Stimulated activated effector memory CD8-positive, alpha-beta T cell treated with anti-CD3 and anti-CD28 coated beads, Interleukin-12 subunit alpha, Interleukin-12 subunit beta, amount 100 ng/mL, for 72 hours (primary cell): ENCODE measurements around the gene HELZ2.
"Not testable (repeated sequence)": the region's sequence is repeated elsewhere in the genome, so short reads cannot be mapped to it uniquely, and the experiment has no call there.

Source experiments
- ATAC-seq: fragments of 150-1000 bp; cut with Tn5 transposase; 2 replicates; pipeline ENCODE4 v1.10.0; 2021
- DNase-seq, 2 donors: peaks; one replicate each; pipeline ENCODE4 v3.0.0; 2021 to 2022; ENCODE audit warnings: low spot score in 2 of 2
- H3K27ac Mint-ChIP-seq: one replicate; pipeline ENCODE4 v1.8.0; 2022; ENCODE audit warnings: mild to moderate bottlenecking, mixed read lengths
- H3K36me3 Mint-ChIP-seq: one replicate; pipeline ENCODE4 v1.8.0; 2022; ENCODE audit warnings: mild to moderate bottlenecking, mixed read lengths
- H3K4me1 Mint-ChIP-seq: one replicate; pipeline ENCODE4 v1.8.0; 2022; ENCODE audit warnings: mixed read lengths
- H3K4me3 Mint-ChIP-seq: one replicate; pipeline ENCODE4 v1.8.0; 2022; ENCODE audit warnings: mild to moderate bottlenecking, mixed read lengths
- H3K9me3 Mint-ChIP-seq: one replicate; pipeline ENCODE4 v1.8.0; 2022; ENCODE audit warnings: mixed read lengths

The HELZ2 gene

DNA sequence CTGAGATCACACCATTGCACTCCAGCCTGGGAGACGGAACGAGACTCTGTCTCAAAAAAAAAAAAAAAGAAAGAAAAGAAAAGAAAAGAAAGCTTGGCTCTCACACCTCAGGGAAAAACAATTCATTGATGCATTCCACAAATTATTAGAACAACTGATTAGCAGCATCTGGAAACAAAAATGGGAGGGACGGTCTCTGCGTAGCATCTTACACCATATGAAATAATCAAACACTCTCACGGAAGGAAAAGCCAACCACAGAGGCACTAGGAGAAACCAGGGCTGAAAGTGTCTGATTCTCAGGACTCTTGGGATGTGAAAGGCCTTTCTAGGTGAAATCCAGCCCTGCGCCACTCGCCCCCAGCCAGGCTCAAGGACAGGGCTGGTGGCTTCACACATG, 2.3 kb upstream of the HELZ2 start:
- no peak for DNase-seq
- Mint-ChIP-seq H3K36me3 (no peaks in the 10 kb centered on the region), H3K9me3 (no peaks in the 10 kb centered on the region), H3K4me1 (peaks cover 5% of the 10 kb centered on the region), H3K4me3 (no peak overlapping the region), H3K27ac (no peak overlapping the region)
- ATAC-seq: no peak

DNA sequence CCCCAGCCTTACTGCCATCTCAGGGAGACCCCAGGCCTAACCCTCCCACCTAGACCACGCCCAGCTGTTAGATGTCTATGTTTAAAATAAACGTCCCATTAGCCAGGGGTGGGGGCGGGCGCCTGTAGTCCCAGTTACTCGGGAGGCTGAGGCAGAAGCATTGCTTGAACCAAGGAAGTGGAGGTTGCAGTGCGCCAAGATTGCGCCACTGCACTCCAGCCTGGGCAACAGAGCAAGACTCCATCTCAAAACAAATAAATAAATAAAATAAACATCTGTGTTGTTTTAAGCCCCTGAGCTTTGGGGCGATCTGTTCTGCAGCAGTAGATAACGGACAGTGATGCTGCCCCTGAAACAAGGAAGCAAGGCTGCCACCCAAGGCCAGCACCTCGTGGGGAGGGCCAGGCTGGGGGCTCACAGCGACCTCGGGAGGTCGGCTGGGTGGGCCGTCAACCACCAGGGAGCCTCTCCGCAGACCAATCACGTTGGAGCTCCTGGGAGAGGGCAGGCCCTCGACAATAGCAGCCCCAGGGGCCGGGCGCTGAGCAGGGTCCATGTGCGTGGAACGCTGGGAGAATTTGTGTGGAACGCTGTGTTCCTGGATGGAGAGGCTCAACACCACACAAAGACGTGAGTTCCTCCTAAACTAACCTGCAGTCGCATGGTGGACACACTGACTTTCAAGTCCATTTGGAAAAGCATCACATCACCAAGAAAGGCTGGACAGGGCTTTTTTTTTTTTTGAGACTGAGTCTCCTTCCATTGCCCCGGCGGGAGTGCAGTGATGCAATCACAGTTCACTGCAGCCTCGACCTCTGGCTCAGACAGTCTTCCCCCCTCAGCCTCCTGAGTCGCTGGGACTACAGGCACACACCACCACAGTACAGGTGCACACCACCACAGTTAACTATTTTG, 1.0 kb upstream of the HELZ2 start:
- Mint-ChIP-seq H3K4me1 (no peaks in the 10 kb centered on the region), H3K9me3 (no peaks in the 10 kb centered on the region), H3K4me3 (peak overlapping the region; percentile 72), H3K27ac (peak overlapping the region; percentile 88), H3K36me3 (no peaks in the 10 kb centered on the region)
- no peak for DNase-seq
- ATAC-seq: no peak

DNA sequence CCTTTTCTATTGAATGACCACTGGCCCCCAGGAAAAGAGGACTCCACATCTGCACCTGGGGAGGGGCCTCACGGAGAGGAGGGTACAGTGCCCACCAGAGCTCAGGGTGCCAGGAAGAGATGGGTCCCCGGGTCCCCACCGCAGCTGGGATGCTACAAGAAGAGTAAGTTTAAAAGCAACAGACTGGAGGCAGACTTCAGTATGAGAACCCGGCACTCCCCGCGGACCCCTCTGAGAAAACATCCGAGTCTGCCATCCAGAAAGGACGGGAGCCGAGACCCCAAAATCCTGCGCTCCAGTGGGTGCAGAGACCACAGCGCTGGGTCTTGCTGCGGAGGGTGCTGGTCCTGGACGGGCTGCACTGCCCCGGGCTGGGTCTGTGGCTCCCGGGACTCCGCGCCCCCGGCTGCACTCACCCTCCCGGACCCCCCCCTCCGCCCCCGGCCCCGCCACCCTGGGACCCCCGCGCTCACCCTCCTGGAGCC, 350 bp downstream of the HELZ2 start:
- no peaks in the 10 kb centered on the region for H3K36me3 Mint-ChIP-seq
- H3K27ac Mint-ChIP-seq: peak overlapping the region; percentile 88
- DNase-seq: no peak
- ATAC-seq: peak; percentile 22
- peak overlapping the region; percentile 72 for H3K4me3 Mint-ChIP-seq
- H3K9me3 Mint-ChIP-seq: no peaks in the 10 kb centered on the region
- H3K4me1 Mint-ChIP-seq: peaks cover 8% of the 10 kb centered on the region

DNA sequence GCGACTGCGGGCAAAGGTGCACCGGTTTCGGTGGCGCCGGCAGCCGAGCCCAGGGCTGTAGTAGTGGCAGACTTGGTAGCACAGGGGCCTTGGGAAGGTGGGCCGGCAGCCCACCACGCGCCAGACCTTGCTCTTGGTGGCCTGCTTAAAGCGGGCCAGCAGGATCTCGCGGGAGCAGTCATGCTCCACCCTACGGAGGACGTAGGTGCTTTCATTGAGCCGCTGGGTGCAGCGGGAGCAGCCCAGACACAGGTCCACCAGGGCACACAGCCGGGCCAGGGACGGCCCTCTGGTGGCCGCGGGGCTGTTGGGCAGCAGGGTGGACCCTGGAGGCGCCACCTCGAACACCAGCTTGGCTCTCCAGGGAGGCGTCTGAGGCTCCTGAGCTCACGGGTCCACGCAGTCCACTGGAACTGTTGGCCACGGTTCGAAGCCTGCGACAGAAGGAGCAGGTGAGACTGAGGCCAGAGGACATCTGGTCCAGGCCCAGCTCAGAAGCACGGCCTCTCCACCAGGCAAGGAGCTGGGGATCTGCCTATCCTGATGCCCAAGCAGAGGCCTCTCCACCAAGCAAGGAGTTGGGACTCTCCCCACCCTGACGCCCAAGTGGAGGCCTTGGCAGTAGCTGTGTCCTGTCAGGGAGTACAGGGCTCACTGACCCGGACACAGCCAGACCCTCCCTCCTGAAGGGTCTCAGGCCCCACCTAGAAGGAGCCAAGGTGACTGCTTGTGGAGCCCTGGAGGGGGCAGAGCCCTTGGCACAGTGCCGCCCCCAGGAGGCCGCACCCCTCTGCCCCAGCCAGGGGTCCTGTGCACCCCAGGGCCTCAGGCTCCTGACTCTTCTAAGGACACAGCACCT, 1.0 kb downstream of the HELZ2 start:
- no peak for DNase-seq
- H3K4me1 Mint-ChIP-seq: peaks cover 14% of the 10 kb centered on the region
- peak overlapping the region; percentile 88 for H3K27ac Mint-ChIP-seq
- no peaks in the 10 kb centered on the region for H3K9me3 Mint-ChIP-seq
- ATAC-seq: no peak
- peak overlapping the region; percentile 72 for H3K4me3 Mint-ChIP-seq
- H3K36me3 Mint-ChIP-seq: peaks cover under 1% of the 10 kb centered on the region

DNA sequence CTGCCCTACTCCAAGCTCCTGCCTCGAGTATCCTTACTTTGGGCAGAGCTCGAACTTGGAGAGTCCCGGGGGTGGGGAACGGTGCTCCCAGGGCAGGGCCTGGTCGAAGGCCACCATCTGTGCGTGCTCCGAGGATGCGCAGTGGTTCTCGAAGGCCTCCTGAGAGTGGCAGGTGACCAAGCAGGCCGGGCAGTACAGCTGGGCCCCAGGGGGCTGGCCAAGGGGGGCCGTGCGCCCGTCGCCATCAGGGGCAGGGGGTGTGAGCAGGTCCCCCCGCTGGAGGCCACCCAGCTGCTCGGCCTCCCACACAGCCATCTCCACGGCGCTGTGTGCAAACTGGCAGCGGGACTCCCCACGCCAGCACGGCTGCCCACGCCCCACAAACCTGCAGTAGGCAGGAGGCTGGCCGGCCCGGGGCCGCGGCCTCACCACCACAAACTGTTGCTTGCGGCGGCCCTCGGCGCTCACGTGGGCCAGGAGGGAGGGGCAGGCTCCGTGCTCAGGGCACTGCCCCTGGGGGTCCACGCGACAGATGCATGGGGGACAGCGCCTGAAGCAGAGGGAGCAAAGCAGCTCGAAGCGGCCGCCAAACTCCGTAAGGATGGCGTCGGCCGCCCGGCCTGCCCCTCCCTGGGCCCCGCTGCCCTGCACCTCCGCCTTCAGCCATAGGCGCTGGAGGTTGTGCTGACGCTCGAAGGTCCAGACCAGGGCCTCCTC, 1.8 kb downstream of the HELZ2 start:
- DNase-seq (no peak), ATAC-seq (no peak)
- Mint-ChIP-seq H3K36me3 (peaks cover 7% of the 10 kb centered on the region), H3K4me3 (no peak overlapping the region), H3K9me3 (no peaks in the 10 kb centered on the region), H3K27ac (no peak overlapping the region), H3K4me1 (peaks cover 22% of the 10 kb centered on the region)

DNA sequence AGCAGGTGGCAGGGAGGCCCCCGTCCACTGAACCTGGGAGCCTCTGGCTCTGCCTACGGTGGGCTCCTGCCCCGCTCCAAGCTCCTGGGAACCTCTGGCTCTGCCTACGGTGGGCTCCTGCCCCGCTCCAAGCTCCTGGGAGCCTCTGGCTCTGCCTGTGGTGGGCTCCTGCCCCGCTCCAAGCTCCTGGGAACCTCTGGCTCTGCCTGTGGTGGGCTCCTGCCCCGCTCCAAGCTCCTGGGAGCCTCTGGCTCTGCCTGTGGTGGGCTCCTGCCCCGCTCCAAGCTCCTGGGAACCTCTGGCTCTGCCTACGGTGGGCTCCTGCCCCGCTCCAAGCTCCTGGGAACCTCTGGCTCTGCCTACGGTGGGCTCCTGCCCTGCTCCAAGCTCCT, 3.0 kb downstream of the HELZ2 start:
- H3K4me1 Mint-ChIP-seq: peaks cover 25% of the 10 kb centered on the region
- H3K27ac Mint-ChIP-seq, DNase-seq, H3K9me3 Mint-ChIP-seq, ATAC-seq, H3K36me3 Mint-ChIP-seq, H3K4me3 Mint-ChIP-seq: not testable (repeated sequence)

DNA sequence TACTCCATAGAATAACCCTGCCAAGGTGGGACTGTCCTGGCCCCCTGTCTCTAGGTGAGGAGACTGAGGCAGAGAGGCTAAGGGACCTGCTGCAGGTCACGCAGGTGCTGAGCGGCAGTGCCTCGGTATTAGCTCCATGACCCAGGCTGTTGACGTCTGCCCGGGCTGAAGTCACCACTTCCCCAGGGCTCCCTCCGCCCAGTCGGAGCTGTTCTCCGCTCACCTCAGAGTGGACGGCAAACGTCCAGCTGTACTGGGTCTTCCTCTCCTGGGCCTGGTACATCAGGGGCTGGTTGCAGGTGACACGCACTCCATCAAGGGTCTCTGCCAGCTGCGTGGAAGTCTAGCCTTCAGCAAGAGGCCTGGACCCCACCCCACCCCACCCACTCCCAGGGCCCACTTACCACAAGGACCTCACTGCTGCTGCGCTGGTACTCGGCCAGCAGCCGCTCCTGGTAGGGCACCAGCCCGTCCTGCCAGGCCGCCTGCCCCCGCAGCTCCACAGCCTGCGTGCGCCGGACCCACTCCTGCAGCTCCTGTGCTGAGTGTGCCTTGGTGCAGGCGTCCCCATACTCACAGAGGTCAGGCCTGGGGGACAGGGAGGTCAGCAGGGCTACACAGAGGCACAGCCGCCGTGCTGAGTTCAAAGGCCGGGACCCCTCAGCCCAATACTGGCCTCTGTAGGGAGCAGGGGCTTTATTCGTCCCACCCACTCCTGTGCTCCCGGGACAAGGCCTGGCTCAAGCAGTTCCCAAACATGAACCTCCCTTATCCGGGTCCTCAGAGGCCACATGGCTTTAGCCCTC, 3.6 kb downstream of the HELZ2 start:
- Mint-ChIP-seq H3K4me1 (peaks cover 25% of the 10 kb centered on the region), H3K27ac (no peak overlapping the region), H3K36me3 (peaks cover 11% of the 10 kb centered on the region), H3K4me3 (no peak overlapping the region), H3K9me3 (no peaks in the 10 kb centered on the region)
- no peak for ATAC-seq
- DNase-seq: no peak

DNA sequence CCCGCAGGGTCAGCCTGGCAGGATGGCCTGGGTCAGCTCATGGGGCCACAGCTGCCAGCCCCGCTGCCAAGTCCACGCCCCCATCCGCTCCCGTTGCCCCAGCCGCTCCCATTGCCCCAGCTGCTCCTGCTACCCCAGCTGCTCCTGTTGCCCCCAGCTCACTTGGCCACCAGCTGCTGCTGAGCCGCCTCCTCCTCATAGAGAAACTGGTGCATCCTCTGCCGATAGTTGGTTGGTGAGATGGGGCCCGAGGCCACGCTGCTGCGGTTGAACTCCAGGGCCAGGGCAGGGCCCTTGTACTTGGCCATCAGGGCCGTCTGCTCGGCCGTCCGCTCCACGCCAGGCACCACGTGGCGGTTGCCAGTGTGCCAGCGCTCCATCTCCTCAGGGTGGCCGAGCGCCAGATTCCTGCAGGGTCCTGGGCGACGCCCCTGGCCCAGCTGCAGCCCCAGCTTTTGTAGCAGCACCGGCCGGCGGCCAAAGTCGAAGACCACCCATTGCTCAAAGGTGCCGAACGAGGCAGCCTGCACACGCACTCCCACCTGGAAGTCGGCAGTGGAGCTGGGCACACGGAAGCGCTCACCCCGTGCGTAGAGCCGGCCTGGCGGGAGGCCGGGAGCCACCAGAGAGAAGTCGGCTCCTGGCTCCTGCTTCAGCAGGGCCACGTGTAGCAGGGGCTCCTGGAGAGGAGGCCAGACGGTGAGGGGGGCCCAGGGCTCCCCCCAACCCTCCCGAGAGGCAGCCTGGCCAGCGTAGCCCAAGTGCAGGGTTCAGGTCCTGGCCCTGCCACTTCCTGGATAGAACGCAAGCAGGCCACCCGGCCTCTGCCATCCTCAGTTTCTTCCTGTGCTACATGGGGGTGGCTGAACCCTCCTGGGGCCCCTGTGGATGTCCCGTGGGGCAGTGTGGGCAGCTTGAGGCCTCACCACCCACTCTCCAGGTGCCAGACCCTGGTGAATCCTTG, 4.8 kb downstream of the HELZ2 start:
- ATAC-seq: no peak
- Mint-ChIP-seq H3K4me3 (peak overlapping the region; percentile 73), H3K36me3 (peaks cover 13% of the 10 kb centered on the region), H3K9me3 (no peaks in the 10 kb centered on the region), H3K27ac (no peak overlapping the region), H3K4me1 (peaks cover 25% of the 10 kb centered on the region)
- no peak for DNase-seq

DNA sequence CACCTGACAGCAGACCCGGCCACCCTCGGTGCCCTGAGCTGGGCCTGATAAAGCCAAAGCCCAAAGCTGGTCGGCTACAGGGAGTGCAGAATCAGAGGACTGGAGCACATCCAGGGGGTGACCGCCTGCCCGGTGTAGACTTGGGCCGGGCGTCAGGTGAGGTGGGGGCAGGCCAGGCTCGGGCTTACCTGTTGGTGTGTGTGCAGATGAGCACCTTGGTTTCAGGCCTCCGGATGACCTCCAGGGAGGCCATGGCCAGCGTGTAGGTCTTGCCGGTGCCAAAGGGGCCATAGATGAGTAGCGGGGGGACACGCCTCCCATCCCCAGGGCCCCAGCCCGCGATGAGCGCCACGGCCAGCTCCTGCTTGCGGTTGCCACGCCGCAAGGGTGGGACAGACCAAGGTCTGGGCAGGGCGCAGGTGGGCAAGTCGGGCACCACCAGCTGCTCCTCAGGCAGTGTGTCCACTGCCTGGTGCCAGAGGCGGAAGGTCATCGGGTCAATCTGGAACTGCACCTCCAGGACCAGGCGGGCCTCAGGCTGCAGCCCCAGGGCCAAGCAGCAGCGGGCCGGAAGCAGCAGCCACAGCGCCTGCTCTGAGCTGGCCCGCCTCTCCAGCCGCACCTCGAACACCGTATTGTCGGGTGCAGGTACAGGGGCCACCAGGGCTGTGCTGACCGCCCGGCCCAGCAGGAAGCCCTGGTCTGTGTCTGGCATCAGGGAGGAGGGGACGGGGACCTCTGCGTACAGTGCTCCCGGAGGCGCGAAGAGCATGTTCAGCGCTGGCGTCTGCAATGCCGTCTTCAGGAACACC, 5.7 kb downstream of the HELZ2 start:
- Mint-ChIP-seq H3K36me3 (peaks cover 13% of the 10 kb centered on the region), H3K27ac (peak overlapping the region; percentile 74), H3K4me1 (peaks cover 25% of the 10 kb centered on the region), H3K9me3 (no peaks in the 10 kb centered on the region), H3K4me3 (peak overlapping the region; percentile 73)
- DNase-seq: no peak
- peak; percentile 22 for ATAC-seq

DNA sequence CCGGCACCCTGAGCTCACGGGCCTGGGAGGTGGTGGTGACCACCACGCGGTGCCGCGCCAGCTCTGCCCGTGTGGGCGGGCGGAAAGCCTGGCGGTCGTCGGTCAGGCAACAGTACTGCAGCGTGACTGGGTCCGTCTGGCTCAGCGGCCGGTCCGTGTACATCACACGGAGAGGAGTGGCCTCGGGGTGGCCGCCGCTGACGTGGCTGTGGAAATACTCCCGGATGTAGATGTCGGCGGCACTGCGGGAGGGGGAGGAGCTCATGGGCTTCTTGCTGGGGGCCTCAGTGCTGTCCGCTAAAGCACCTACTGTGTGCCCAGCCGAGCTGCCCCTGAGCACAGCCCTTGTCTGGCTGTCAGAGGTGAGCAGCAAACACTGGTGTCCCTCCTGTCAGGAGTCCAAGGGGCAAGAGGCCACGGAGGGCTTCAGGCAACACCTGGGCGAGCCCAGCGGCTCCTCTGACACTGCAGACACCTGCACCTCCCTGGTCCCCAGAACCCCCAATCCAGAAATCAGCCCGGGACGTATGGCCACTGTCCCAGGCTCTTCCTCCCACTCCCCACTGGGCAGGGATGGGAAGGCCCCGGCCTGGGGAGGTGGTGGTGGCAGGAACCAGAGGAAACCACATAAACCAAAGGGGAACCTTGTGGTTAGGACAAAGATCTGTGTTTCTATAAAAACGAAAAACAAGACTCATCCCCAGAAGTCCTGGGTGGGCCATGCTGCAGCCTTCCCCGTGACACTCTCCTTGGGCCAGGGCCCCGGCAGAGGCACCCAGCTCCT, 6.5 kb downstream of the HELZ2 start:
- no peaks in the 10 kb centered on the region for H3K9me3 Mint-ChIP-seq
- H3K4me1 Mint-ChIP-seq: peaks cover 25% of the 10 kb centered on the region
- H3K27ac Mint-ChIP-seq: peak overlapping the region; percentile 74
- peaks cover 13% of the 10 kb centered on the region for H3K36me3 Mint-ChIP-seq
- DNase-seq: peak; percentile 53 to 85
- peak overlapping the region; percentile 73 for H3K4me3 Mint-ChIP-seq
- ATAC-seq: peak; percentile 82

DNA sequence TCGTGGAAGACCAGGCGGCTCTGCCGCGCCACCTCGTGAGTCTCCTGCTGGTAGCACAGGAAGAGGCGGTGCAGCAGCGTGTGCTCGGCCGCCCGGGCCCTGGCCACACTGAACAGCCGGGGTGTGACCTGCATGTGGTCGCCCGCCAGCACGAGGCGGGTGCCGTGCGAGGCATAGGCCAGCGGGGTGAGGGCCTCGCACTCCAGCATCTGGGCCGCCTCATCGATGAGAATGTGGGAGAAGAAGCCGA, 7.0 kb downstream of the HELZ2 start:
- Mint-ChIP-seq H3K4me3 (peak overlapping the region; percentile 73), H3K4me1 (peaks cover 25% of the 10 kb centered on the region), H3K27ac (peak overlapping the region; percentile 74), H3K9me3 (no peaks in the 10 kb centered on the region), H3K36me3 (peaks cover 13% of the 10 kb centered on the region)
- DNase-seq (no peak), ATAC-seq (no peak)

DNA sequence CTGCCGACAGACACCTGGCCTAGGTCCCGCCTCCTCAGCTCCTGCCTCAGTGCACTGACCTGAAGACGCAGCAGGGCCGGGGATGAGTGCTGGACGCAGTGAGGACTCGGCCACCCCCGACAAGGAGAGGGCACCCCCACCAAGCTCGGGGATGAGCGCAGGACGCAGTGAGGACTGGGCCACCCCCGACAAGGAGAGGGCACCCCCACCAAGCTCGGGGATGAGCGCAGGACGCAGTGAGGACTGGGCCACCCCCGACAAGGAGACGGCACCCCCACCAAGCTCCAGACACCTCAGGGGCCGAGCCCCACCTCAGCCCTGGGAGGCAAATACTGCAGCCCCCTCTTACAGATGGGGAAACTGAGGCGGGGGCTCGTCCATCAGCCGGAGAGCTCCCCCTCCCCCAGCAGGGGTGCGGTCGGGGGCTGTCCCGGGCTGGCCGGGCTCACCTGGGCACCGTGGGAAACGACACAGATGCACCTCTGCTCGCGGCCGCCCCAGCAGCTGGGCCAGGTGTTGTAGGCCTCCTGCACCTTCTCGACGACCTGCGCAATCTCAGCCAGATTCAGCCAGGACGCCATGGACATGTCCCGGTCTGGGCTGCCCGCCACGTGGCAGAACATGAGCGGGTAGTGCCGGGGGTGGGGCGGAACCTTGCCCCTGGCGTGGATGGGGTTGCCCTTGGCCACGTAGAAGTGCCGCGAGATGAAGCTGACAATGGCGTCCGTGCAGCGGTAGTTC, 7.5 kb downstream of the HELZ2 start:
- no peaks in the 10 kb centered on the region for H3K9me3 Mint-ChIP-seq
- H3K4me3 Mint-ChIP-seq: peak overlapping the region; percentile 73
- ATAC-seq (no peak), DNase-seq (no peak)
- peak overlapping the region; percentile 74 for H3K27ac Mint-ChIP-seq
- H3K4me1 Mint-ChIP-seq: peaks cover 25% of the 10 kb centered on the region
- H3K36me3 Mint-ChIP-seq: peaks cover 13% of the 10 kb centered on the region
